Small intestine (tissue), 7 donors: ENCODE data around the gene ACTN4. TPM values are rescaled to one million over a fixed set of nuclear protein-coding genes. Genes with fewer than 3 reads are reported as not detected.
A peak's percentile ranks its signal among the peaks of the same experiment; 100 is the strongest.

ENCODE experiments used
- DNase-seq, 2 donors: peaks; one replicate each; pipeline versions ENCODE4 v3.0.0 to v3.0.0-alpha.2; 2013
- FAIRE-seq: peaks from 2 replicates; lab custom pipeline; 2012; peaks lifted over from hg19 to GRCh38; lab: Jason Lieb, UNC
- H3K27ac ChIP-seq, 3 donors: one replicate each; pipeline ENCODE4 v1.5.1; 2013; ENCODE audit warnings: low read length in 2 of 3, mild to moderate bottlenecking in 2 of 3, control low read depth in 1 of 3, inconsistent platforms in 1 of 3, low read depth in 1 of 3, moderate library complexity in 1 of 3
- H3K27me3 ChIP-seq, 3 donors: one replicate each; pipeline ENCODE4 v1.6.1; 2013; ENCODE audit warnings: low read length in 3 of 3, inconsistent platforms in 1 of 3; ENCODE audit not compliant: control insufficient read depth in 3 of 3, insufficient read depth in 3 of 3
- H3K36me3 ChIP-seq, 3 donors: one replicate each; pipeline ENCODE4 v1.6.1; 2013; ENCODE audit warnings: low read length in 3 of 3, inconsistent platforms in 1 of 3, low read depth in 1 of 3, mild to moderate bottlenecking in 1 of 3, moderate library complexity in 1 of 3; ENCODE audit not compliant: control insufficient read depth in 3 of 3, insufficient read depth in 2 of 3
- H3K4me1 ChIP-seq, 3 donors: one replicate each; pipeline ENCODE4 v1.6.1; 2013; ENCODE audit warnings: low read length in 2 of 3, inconsistent platforms in 1 of 3, low read depth in 1 of 3, mild to moderate bottlenecking in 1 of 3, moderate library complexity in 1 of 3; ENCODE audit not compliant: control insufficient read depth in 3 of 3, insufficient read depth in 2 of 3
- H3K4me3 ChIP-seq, 3 donors: one replicate each; pipeline ENCODE4 v1.5.1; 2013; ENCODE audit warnings: low read length in 3 of 3, control low read depth in 1 of 3, inconsistent platforms in 1 of 3, low read depth in 1 of 3, mild to moderate bottlenecking in 1 of 3, moderate library complexity in 1 of 3
- H3K9me3 ChIP-seq, 2 donors: one replicate each; pipeline ENCODE4 v1.6.1; 2013; ENCODE audit warnings: low read depth in 1 of 2, low read length in 1 of 2; ENCODE audit not compliant: control insufficient read depth in 2 of 2, insufficient read depth in 1 of 2
- WGBS, 3 donors: extraction: QIAGEN DNeasy Blood & Tissue Kit; methylation state at CpG; one replicate each; pipeline ENCODE4 v1.1.7; 2013; 5-methylcytosine and 5-hydroxymethylcytosine counted together
- polyA plus RNA-seq, 4 donors: library from polyadenylated mRNA; stranded (reverse) in 3 of 4; unstranded in 1 of 4; fragments of 200-250 nt in 3 of 4; fragments of 120-200 nt in 1 of 4; gene quantifications; one replicate each; pipeline versions ENCODE4 v1.2.1 to v1.2.3, GENCODE V29; 2013
- donor health status: healthy with polysubstance abuse.
- donor health status: control.
- donor health status: control.
- donor health status: Bipolar disorder and iron deficiency.
- donor health status: healthy.

Gene ACTN4
- polyA plus RNA-seq, 4 donors, result 188 to 790 (median 308) TPM

DNA sequence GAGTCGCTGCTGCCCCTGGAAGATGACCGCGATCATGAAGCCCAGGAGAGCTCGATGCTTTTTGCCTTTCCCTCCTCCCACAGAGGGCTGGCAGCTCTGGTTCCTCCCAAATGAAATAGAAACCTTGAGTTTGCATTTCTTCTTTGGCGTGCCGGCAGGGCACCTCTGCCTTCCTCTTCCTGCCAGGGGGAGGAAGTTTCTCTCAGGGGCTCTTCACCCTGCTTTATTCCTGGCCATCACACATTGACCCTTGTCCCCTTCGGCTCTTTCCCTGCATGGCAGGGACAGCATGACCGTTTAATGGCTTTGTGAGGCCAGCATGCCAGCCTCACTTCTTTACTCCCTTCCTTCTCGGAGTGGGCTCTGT is 47.9 kb downstream of the ACTN4 start:
- Histone ChIP-seq H3K9me3 (no peaks in the 10 kb centered on the region), H3K36me3 (peaks cover 0 to 98% (median under 1%) of the 10 kb centered on the region in 3 donors), H3K27ac (peak overlapping the region; percentile 45 to 99 (median 74)), H3K27me3 (no peaks in the 10 kb centered on the region), H3K4me3 (no peak overlapping the region), H3K4me1 (peaks cover 24 to 93% (median 27%) of the 10 kb centered on the region in 3 donors)
- 27 to 45% (median 44%) methylated on average over 9 of the region's 9 CpGs for WGBS, 3 donors
- DNase-seq (peak; percentile 65 to 72), FAIRE-seq (no peak)

DNA sequence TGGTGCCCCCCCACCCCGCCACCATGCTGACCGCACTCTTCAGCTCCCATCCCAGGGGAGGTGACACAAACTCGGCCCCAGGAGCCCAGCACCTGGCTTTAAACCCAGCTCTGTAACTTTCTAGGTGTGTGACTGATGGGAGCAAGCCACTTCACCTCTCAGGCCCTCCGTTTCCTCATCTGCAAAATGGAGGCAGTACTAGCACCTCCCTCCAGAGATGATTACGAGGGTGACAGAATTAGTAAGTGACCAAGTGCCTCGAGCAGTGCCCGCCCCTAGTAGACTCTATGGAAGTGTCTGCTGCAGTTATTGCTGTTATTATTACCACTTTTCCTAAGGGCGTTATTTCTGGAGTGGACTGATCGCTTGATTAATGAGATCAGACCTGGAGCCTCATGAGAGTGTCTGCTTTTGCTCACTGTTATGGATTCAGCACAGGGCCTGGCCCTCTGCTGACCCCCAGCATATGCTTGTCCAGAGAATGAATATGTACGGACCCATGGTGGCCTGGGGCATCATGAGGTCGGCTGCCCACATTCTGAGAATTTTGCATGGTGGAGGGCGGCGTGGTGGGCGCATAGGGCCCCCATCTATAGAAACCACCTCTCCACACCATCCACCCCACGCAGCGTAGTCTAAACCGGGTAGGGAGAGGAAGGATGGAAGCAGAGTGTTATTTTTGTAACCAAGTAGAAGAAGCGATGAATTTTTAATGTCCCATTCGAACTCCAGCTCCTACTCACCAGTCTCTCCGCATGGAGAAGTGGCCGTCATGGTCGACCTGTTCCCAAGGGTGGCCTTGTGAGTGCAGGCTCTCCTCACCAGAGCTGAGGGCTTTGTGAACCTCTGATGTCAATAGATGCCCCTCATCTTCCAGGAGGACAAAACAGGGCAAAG is 48.6 kb downstream of the ACTN4 start:
- no peaks in the 10 kb centered on the region for H3K9me3 ChIP-seq
- peaks cover 26 to 99% (median 26%) of the 10 kb centered on the region in 3 donors for H3K4me1 ChIP-seq
- H3K4me3 ChIP-seq, result no peak overlapping the region
- DNase-seq, result no peak
- H3K27ac ChIP-seq, result peak overlapping the region; percentile 45 to 99 (median 74)
- no peak for FAIRE-seq
- H3K27me3 ChIP-seq, result no peaks in the 10 kb centered on the region
- WGBS, 3 donors, result 85 to 86% (median 86%) methylated on average over 22 of the region's 22 CpGs
- peaks cover 0 to 99% (median 0%) of the 10 kb centered on the region in 3 donors for H3K36me3 ChIP-seq

DNA sequence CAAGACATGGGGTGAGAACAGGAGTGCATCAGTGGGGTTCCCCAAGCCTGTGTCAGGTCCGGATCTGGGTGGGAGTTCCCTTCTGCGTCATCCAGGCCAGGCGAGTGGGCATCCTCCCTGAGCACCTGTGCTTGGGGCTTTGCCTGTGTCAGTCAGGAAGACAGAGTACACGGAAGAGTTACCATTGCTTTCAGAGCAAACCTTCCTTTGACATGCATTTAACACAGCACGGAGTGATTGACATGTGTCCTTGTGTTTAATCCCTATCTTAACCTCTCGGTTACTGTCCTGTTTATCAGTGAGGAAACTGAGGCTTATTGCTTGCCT is 49.2 kb downstream of the ACTN4 start:
- peak overlapping the region; percentile 45 to 99 (median 61) for H3K27ac ChIP-seq
- FAIRE-seq (no peak), DNase-seq (no peak)
- H3K4me1 ChIP-seq, result peaks cover 26 to 99% (median 28%) of the 10 kb centered on the region in 3 donors
- H3K36me3 ChIP-seq, result peaks cover 0 to 100% (median 0%) of the 10 kb centered on the region in 3 donors
- H3K4me3 ChIP-seq, result no peak overlapping the region
- H3K27me3 ChIP-seq, result no peaks in the 10 kb centered on the region
- no peaks in the 10 kb centered on the region for H3K9me3 ChIP-seq
- WGBS, 3 donors, result 82 to 93% (median 88%) methylated on average over 6 of the region's 6 CpGs

DNA sequence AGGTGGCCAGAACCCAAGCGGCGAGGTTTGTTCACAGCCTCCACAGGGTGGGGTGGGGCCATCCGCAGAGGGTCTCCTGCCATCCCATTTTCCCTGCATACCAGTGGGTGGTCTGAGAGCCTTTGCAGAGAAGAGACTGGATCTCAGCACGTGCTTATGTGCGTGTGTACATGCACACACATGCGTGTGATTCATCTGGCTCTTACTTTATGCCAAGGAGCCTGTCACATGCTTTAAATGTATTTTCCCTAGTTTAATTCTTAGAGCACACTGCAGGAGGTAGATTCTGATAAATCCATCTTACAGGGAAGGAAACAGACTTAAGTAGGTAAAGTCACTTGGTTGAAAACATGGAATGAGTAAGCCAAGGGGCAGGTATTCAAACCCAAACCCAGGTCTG is 49.7 kb downstream of the ACTN4 start:
- FAIRE-seq, result no peak

DNA sequence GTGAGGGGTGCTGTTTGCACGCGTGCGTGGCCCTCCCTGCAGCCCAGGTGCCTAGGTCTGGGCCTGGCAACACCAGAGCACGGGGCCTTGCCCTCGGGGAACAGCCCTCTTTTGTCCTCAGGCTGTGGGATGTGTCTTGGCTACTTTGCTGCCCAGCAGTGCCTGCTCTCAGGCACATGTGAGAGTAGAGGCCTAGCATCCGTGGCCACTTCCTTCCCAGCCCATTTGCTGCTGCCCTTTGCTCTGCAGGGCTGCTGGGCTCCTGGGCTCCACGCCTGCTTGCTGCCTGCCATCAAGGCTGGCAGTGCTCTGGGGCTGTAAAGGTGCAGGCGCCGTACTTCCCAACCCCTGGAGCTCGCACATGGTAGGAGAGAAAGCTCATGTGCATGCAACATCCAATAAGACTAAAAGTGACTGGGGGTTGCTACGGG is 50.2 kb downstream of the ACTN4 start:
- no peak for FAIRE-seq
- WGBS, 3 donors, result 41 to 64% (median 60%) methylated on average over 11 of the region's 11 CpGs

More for the DNA sequence above, 49.7 kb downstream of the ACTN4 start:
- no peak for DNase-seq
- Histone ChIP-seq H3K27me3 (no peaks in the 10 kb centered on the region), H3K4me3 (no peak overlapping the region), H3K9me3 (no peaks in the 10 kb centered on the region), H3K27ac (peak overlapping the region; percentile 45 to 99 (median 61)), H3K36me3 (peaks cover 0 to 100% (median under 1%) of the 10 kb centered on the region in 3 donors), H3K4me1 (peaks cover 28 to 99% (median 31%) of the 10 kb centered on the region in 3 donors)
- WGBS, 3 donors, result 79 to 87% (median 85%) methylated on average over 6 of the region's 6 CpGs

DNA sequence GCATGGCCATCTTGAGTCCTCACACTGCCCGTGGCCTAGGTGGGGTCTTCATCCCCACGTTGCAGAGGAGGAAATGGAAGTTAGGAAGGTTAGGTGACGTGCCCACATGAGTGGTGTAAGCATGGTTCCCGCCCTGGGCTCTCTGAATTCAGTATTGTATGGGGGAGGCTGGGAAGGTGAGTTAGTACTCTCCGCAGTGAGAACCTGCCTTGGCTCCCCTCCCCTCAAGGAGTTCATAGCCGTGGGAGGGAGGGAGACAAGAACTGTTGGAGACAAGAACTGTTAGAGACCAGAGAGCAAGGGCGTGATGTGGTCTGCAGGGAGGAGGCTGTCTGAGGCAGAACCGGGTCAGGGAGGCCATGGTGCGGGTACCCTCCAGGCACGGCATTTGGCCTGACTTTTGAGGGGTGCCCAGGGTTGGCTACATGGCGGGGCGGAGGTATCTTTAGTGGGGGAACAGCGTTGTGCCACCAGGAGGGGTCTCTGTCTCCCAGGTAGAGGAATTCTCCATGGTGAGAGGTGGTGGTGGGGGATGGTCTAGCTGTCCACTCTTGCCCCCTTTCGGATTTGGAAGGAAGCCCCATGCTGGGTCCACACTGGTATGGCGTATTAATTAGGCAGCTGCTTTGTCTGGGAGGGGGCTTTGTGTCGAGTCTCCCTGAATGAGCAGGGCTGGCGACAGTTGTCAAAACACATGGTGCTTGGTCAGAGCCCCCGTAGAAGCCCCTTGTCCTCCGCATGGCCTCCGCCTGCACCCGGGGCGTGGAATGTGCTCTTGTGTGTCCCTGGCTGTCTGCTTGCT is 51.0 kb downstream of the ACTN4 start:
- DNase-seq, result no peak
- Histone ChIP-seq H3K27ac (peak overlapping the region; percentile 45 to 99 (median 61)), H3K9me3 (no peaks in the 10 kb centered on the region), H3K4me1 (peaks cover 26 to 99% (median 28%) of the 10 kb centered on the region in 3 donors), H3K4me3 (no peak overlapping the region), H3K27me3 (no peaks in the 10 kb centered on the region), H3K36me3 (peaks cover 2 to 100% (median 5%) of the 10 kb centered on the region in 3 donors)
- WGBS, 3 donors, result 76 to 81% (median 80%) methylated on average over 22 of the region's 22 CpGs
- no peak for FAIRE-seq

More for the DNA sequence above, 50.2 kb downstream of the ACTN4 start:
- DNase-seq, result peak in 1 of 2 donors; percentile 82
- Histone ChIP-seq H3K27ac (peak overlapping the region; percentile 45 to 99 (median 61)), H3K4me3 (no peak overlapping the region), H3K4me1 (peaks cover 28 to 99% (median 31%) of the 10 kb centered on the region in 3 donors), H3K9me3 (no peaks in the 10 kb centered on the region), H3K36me3 (peaks cover 0 to 100% (median 3%) of the 10 kb centered on the region in 3 donors), H3K27me3 (no peaks in the 10 kb centered on the region)

DNA sequence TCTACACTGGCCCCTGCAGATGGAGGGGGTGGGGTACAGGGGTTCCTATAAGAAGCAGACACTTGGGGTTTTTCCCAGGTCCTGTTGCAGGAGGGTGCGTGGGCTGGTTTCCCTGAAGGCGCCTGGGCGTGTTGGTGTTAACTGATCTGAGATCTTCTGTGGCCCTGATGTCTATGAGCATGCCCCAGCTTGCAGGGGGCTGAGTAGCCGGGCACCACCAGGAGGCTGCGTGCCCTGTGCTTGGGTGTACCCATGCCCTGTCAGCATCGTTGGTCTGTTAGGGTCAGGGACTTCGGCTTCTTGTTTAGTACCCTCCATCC is 51.5 kb downstream of the ACTN4 start:
- 68 to 73% (median 69%) methylated on average over 7 of the region's 7 CpGs for whole genome bisulfite sequencing, 3 donors
- no peaks in the 10 kb centered on the region for H3K27me3 ChIP-seq
- FAIRE-seq, result no peak
- peak overlapping the region; percentile 45 to 99 (median 61) for H3K27ac ChIP-seq
- peaks cover 2 to 100% (median 10%) of the 10 kb centered on the region in 3 donors for H3K36me3 ChIP-seq
- H3K9me3 ChIP-seq, result no peaks in the 10 kb centered on the region
- H3K4me1 ChIP-seq, result peaks cover 25 to 99% (median 26%) of the 10 kb centered on the region in 3 donors
- H3K4me3 ChIP-seq, result no peak overlapping the region
- no peak for DNase-seq
